Ishikawa (cell line): Measurements from ENCODE around the gene CCSAP.

Source experiments
- EP300 ChIP-seq: IDR thresholded peaks from 2 replicates; pipeline ENCODE4 v1.6.1; 2012; ENCODE audit warnings: borderline replicate concordance
- NFIC ChIP-seq: IDR thresholded peaks from 2 replicates; pipeline ENCODE4 v1.6.1; 2012
- TCF12 ChIP-seq: IDR thresholded peaks from 2 replicates; pipeline ENCODE4 v1.6.1; 2012; ENCODE audit warnings: low read depth
- TF ChIP-seq, protein P1 (sequence below): IDR thresholded peaks from 2 replicates; pipeline ENCODE4 v1.6.1; 2012

DNA sequence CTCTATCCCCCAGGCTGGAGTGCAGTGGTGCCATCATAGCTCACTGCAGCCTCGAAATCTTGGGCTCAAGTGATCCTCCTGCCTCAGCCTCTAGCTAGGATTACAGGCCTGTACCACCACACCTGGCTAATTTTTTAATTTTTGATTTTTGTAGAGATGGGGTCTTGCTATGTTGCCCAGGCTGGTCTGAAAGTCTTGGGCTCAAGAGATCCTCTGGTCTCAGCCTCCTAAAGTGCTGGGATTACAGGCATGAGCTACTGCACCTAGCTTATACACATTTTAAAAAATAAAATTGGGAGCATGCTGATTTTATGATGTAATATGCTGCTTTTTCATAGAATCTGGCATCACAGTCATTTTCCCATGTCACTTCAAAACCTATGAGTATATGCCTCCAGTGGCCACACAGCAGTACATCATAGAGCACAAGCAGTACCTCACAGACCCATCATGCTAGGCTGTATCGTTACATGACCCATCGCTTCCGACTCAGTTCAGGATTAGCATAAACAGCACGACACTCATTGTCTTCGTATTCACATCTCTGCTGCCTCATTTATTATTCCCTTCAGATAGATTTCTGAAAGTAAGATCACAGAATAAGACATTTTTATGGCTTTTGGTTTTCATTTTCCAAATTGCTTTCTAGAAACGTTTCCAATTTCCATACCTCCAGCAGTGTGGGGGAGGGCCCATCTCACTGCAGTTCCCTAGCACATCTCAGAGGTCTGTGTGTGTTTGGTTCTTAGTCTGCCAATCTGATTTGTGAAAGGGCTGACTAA is 35.9 kb upstream of the CCSAP start:
- TF ChIP-seq NFIC: no peak
- TF ChIP-seq EP300: no peak
- TF ChIP-seq TCF12: no peak
- TF ChIP-seq, protein P1, sequence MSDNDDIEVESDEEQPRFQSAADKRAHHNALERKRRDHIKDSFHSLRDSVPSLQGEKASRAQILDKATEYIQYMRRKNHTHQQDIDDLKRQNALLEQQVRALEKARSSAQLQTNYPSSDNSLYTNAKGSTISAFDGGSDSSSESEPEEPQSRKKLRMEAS: no peak
